Activated CD4-positive, alpha-beta T cell treated with anti-CD3 and anti-CD28 coated beads for 36 hours (primary cell): ENCODE results near the gene USP48. TPM values are rescaled to one million over a fixed set of nuclear protein-coding genes. Genes with fewer than 3 reads are reported as not detected.

Source experiments
- ATAC-seq: fragments of 200-7000 bp; cut with Tn5 transposase; one replicate; pipeline ENCODE4 v1.10.0; 2021; ENCODE audit warnings: mild to moderate bottlenecking, moderate library complexity
- CTCF ChIA-PET: fragments of 350-600 bp; sonication (Branson Sonifier 250); formaldehyde crosslinking; loops from one replicate; lab custom pipeline; 2021; ENCODE audit warnings: antibody characterized with exemption; lab: Charles Lee
- POLR2A ChIA-PET: fragments of 350-600 bp; sonication (Branson Sonifier 250); formaldehyde crosslinking; loops from one replicate; lab custom pipeline; 2021; ENCODE audit warnings: antibody characterized with exemption, inconsistent platforms; lab: Charles Lee
- DNase-seq: peaks from one replicate; pipeline ENCODE4 v3.0.0-alpha.2; 2020
- H3K27ac Mint-ChIP-seq: one replicate; pipeline ENCODE4 v1.8.0; 2021; ENCODE audit warnings: mixed read lengths
- H3K27me3 Mint-ChIP-seq: one replicate; pipeline ENCODE4 v1.8.0; 2021; ENCODE audit warnings: mixed read lengths
- H3K36me3 Mint-ChIP-seq: one replicate; pipeline ENCODE4 v1.8.0; 2021; ENCODE audit warnings: low read depth, mixed read lengths
- H3K4me1 Mint-ChIP-seq: one replicate; pipeline ENCODE4 v1.8.0; 2021; ENCODE audit warnings: mixed read lengths
- H3K4me3 Mint-ChIP-seq: one replicate; pipeline ENCODE4 v1.8.0; 2021; ENCODE audit warnings: mild to moderate bottlenecking, moderate library complexity, mixed read lengths
- H3K9me3 Mint-ChIP-seq: one replicate; pipeline ENCODE4 v1.8.0; 2021; ENCODE audit warnings: low read depth, mixed read lengths
- intact Hi-C, 2 experiments: fragments of 100-400 bp; cut with DNase I in 1 of 2; cut with micrococcal nuclease in 1 of 2; formaldehyde crosslinking; loops; one replicate each; pipeline versions ENCODE4 v1.14.2 to v1.15.1; 2022 to 2024; cut with DNase I, micrococcal nuclease
- total RNA-seq, 2 experiments: library from RNA; stranded (reverse); gene quantifications; one replicate each; pipeline ENCODE4 v1.2.3, GENCODE V29; 2021

The USP48 gene
- total RNA-seq, 2 experiments from 2014 or later = 66.9 to 81.5 TPM

GRCh38 chr1:21666576-21667320 lies 116.2 kb downstream of the USP48 start:
- no peak overlapping the region for H3K4me3 Mint-ChIP-seq
- ATAC-seq = no peak
- peaks cover 23% of the 10 kb centered on the region for H3K4me1 Mint-ChIP-seq
- intact Hi-C loops = loop anchor here in 1 of 2 experiments (10.0 kb wide), 1 partner anchor 298 kb away; no protein-coding TSS in a partner anchor
- no peaks in the 10 kb centered on the region for H3K36me3 Mint-ChIP-seq
- POLR2A ChIA-PET = no interaction called here
- CTCF ChIA-PET = no interaction called here
- peak overlapping the region; percentile 24 for H3K27ac Mint-ChIP-seq
- H3K27me3 Mint-ChIP-seq = peaks cover 32% of the 10 kb centered on the region
- no peak for DNase-seq
- H3K9me3 Mint-ChIP-seq = no peaks in the 10 kb centered on the region

GRCh38 chr1:21665711-21666575 lies 117.0 kb downstream of the USP48 start:
- H3K9me3 Mint-ChIP-seq = no peaks in the 10 kb centered on the region
- H3K27ac Mint-ChIP-seq = no peak overlapping the region
- H3K4me3 Mint-ChIP-seq = no peak overlapping the region
- peaks cover 36% of the 10 kb centered on the region for H3K27me3 Mint-ChIP-seq
- POLR2A ChIA-PET = no interaction called here
- peaks cover 23% of the 10 kb centered on the region for H3K4me1 Mint-ChIP-seq
- intact Hi-C loops = loop anchor here in 1 of 2 experiments (10.0 kb wide), 1 partner anchor 299 kb away; no protein-coding TSS in a partner anchor
- CTCF ChIA-PET = no interaction called here
- DNase-seq = no peak
- no peaks in the 10 kb centered on the region for H3K36me3 Mint-ChIP-seq
- ATAC-seq = no peak

GRCh38 chr1:21664806-21665588 lies 118.0 kb downstream of the USP48 start:
- intact Hi-C loops = loop anchor here in 1 of 2 experiments (10.0 kb wide), 1 partner anchor 300 kb away; no protein-coding TSS in a partner anchor
- no peaks in the 10 kb centered on the region for H3K9me3 Mint-ChIP-seq
- CTCF ChIA-PET = interaction anchor here (0.7 kb wide), 1 partner anchor 20 kb away, joined by 4 read pairs; no protein-coding TSS in a partner anchor
- H3K27me3 Mint-ChIP-seq = peaks cover 38% of the 10 kb centered on the region
- no peaks in the 10 kb centered on the region for H3K36me3 Mint-ChIP-seq
- DNase-seq (no peak), ATAC-seq (no peak)
- H3K4me3 Mint-ChIP-seq = no peak overlapping the region
- H3K27ac Mint-ChIP-seq = no peak overlapping the region
- POLR2A ChIA-PET = no interaction called here
- peaks cover 18% of the 10 kb centered on the region for H3K4me1 Mint-ChIP-seq

- Mint-ChIP-seq H3K36me3 (no peaks in the 10 kb centered on the region), H3K27ac (no peak overlapping the region), H3K4me1 (peaks cover 17% of the 10 kb centered on the region), H3K27me3 (peaks cover 39% of the 10 kb centered on the region), H3K4me3 (no peak overlapping the region), H3K9me3 (no peaks in the 10 kb centered on the region)
- POLR2A ChIA-PET = no interaction called here
- DNase-seq = no peak
- CTCF ChIA-PET = interaction anchor here (0.7 kb wide), 2 partner anchors 19 to 165 kb away, joined by 4 read pairs; no protein-coding TSS in a partner anchor
- ATAC-seq = no peak
- intact Hi-C loops = loop anchor here in 1 of 2 experiments (10.0 kb wide), 1 partner anchor 301 kb away; no protein-coding TSS in a partner anchor
These were observed 118.8 kb downstream of the USP48 start for GRCh38 chr1:21663951-21664805.

- Mint-ChIP-seq H3K27me3 (peaks cover 38% of the 10 kb centered on the region), H3K36me3 (no peaks in the 10 kb centered on the region), H3K27ac (no peak overlapping the region), H3K9me3 (no peaks in the 10 kb centered on the region), H3K4me3 (no peak overlapping the region), H3K4me1 (peaks cover 16% of the 10 kb centered on the region)
- intact Hi-C loops = loop anchor here in 1 of 2 experiments (10.0 kb wide), 1 partner anchor 301 kb away; no protein-coding TSS in a partner anchor
- no peak for DNase-seq
- ChIA-PET POLR2A (no interaction called here), CTCF (interaction anchor here (0.7 kb wide), 1 partner anchor 165 kb away, joined by 4 read pairs; no protein-coding TSS in a partner anchor)
- no peak for ATAC-seq
These were observed 119.5 kb downstream of the USP48 start for GRCh38 chr1:21663248-21663950.

GRCh38 chr1:21662426-21663247 lies 120.3 kb downstream of the USP48 start:
- intact Hi-C loops = loop anchor here in 1 of 2 experiments (10.0 kb wide), 1 partner anchor 302 kb away; no protein-coding TSS in a partner anchor
- ChIA-PET POLR2A (no interaction called here), CTCF (no interaction called here)
- no peak for DNase-seq
- Mint-ChIP-seq H3K4me1 (peaks cover 13% of the 10 kb centered on the region), H3K9me3 (no peaks in the 10 kb centered on the region), H3K4me3 (no peak overlapping the region), H3K36me3 (no peaks in the 10 kb centered on the region), H3K27ac (no peak overlapping the region), H3K27me3 (peaks cover 31% of the 10 kb centered on the region)
- ATAC-seq = no peak

- ChIA-PET CTCF (no interaction called here), POLR2A (no interaction called here)
- no peak for DNase-seq
- no peak overlapping the region for H3K4me3 Mint-ChIP-seq
- peaks cover 12% of the 10 kb centered on the region for H3K4me1 Mint-ChIP-seq
- no peak overlapping the region for H3K27ac Mint-ChIP-seq
- H3K36me3 Mint-ChIP-seq = no peaks in the 10 kb centered on the region
- no peak for ATAC-seq
- peaks cover 28% of the 10 kb centered on the region for H3K27me3 Mint-ChIP-seq
- intact Hi-C loops = loop anchor here in 1 of 2 experiments (10.0 kb wide), 1 partner anchor 303 kb away; no protein-coding TSS in a partner anchor
- no peaks in the 10 kb centered on the region for H3K9me3 Mint-ChIP-seq
These were observed 121.1 kb downstream of the USP48 start for GRCh38 chr1:21661886-21662285.

- DNase-seq (no peak), ATAC-seq (no peak)
- ChIA-PET POLR2A (no interaction called here), CTCF (interaction anchor here (0.8 to 1.2 kb wide), 3 partner anchors 9 to 359 kb away, joined by 3 read pairs; partner anchors contain the start of gene RAP1GAP)
- peaks cover 6% of the 10 kb centered on the region for H3K4me1 Mint-ChIP-seq
- no peaks in the 10 kb centered on the region for H3K36me3 Mint-ChIP-seq
- intact Hi-C loops = loop anchor here (1.0 to 10.0 kb wide), 11 partner anchors 12 to 405 kb away; partner anchors contain the start of genes ALPL (in 2 of the 2), NBPF3 (in 1 of the 2) and USP48 (in 1 of the 2)
- H3K27ac Mint-ChIP-seq = no peak overlapping the region
- H3K4me3 Mint-ChIP-seq = peak overlapping the region; percentile 56
- no peaks in the 10 kb centered on the region for H3K9me3 Mint-ChIP-seq
- H3K27me3 Mint-ChIP-seq = peaks cover 24% of the 10 kb centered on the region
These were observed 123.0 kb downstream of the USP48 start for GRCh38 chr1:21659924-21660326.
